ENCODE results near the gene KCTD17. TPM values are rescaled to one million over a fixed set of nuclear protein-coding genes. Genes with fewer than 3 reads are reported as not detected.

Gene KCTD17
- total RNA-seq, 1 donor from 2014 or later = 31.5 TPM

GRCh38 chr22:37079158-37079557, 27.6 kb downstream of the KCTD17 start:
- no peak for DNase-seq (ENCODE audit: low read depth)

DNA sequence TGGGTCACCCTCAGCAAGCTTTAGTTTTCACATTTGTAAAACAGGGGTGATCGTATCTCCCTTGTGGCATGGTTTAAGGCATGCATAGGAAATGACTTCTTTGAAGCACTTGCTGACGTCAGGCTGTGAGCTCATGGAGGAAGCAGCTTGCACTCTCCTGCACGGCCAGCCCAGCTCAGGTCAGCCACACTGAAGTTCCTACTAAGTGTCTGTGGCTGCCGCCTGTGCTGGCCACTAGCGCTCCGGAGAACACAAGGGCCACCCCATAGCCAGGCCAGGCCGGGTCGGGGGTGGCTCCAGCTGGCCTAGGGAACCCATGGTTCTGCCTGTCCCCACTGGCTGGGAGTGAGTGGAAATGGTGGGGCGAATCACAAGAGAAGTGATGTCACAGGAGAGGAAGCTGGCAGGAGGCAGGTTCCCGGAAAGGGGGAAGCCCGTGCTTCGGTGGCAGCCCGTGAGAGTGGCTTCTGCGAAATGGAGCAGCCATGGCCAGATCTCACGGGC, 28.2 kb downstream of the KCTD17 start:
- DNase-seq (ENCODE audit: low read depth) = no peak

DNA sequence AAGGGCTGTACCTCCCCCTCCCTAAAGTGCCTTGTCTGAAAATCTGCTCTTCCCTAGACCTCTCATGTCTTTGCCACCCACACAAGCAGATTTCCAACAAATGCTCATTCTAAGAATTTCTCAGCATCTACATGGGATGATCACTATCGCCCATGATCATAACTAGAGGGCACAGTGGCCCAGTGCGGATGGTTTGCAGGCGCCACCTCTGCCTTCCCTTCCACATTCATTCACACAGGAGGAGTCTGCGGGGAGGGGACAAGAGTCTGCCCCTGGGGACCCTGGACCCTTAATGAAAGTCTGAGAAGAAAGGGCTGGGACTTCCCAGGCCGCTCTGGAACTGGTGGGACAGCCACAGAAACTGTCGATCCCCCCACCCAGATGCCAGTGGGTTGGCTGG, 28.9 kb downstream of the KCTD17 start:
- no peak for DNase-seq (ENCODE audit: low read depth)

DNA sequence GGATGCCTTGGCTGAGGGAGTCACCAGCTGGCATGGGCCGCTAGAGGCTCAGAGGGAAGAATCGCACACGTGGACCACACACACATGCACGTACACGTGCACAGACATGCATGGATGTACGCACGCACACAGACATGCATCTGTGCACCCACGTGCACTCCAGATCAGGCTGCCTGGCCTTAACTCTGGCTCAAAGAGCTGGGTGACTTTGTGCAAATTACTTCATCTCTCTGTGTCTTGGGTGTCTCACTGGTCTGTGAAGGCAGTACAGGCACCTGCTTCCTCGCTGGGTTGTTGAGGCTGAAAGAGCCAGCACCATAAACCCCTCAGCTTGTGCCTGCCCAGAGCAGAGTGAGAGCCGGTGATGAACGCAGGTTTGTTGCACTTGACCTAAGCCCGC, 29.3 kb downstream of the KCTD17 start:
- no peak for DNase-seq (ENCODE audit: low read depth)

DNA sequence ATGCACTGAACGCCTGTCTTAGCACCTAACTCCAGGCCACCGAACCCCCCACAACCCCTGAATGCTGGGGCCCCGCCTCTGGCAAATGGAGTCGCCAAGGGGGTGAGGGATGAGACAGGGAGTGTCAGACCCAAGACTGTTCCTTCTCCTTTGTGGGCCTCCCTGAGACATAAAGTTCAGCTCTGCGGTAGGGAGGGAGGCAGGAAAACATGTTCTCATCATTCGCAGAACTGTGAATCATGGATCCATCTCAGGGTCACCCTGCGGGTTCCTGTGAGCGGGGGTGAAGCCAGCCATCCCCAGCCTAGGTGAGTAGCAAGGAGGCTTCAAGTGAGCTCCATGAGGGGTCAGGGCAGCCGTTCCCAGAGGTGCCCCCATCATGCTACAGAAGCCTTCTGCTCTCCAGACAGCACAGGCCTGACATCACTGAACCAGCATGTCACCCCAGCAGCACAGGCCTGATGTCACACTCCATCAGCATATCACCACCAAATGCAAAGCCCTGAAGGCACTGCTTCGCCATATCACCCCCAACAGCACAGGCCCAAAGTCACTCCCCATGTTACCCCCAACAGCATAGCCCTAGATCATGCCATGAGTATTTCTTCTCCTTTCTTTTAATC, 30.8 kb downstream of the KCTD17 start:
- no peak for DNase-seq (ENCODE audit: low read depth)

DNA sequence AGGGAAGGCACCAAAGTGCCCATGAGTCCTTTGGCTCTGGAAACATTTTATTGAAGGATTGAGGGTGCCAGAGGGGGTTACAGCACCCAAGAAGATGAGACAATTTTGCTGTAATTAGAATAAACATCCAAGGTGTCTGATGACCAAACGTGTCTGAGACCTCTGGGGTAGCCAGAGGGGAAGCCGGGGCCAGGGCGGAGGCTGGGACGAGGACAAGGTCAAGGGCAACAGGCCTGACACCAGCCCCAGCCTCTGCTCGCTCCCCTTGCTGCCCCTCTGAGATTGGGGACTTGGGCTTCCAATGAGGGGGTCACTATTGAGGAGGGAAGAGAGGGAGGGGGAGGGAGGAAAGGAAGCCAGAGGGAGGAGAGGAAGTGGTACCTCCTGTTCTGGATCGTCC, 32.4 kb downstream of the KCTD17 start:
- no peak for DNase-seq (ENCODE audit: low read depth)

DNA sequence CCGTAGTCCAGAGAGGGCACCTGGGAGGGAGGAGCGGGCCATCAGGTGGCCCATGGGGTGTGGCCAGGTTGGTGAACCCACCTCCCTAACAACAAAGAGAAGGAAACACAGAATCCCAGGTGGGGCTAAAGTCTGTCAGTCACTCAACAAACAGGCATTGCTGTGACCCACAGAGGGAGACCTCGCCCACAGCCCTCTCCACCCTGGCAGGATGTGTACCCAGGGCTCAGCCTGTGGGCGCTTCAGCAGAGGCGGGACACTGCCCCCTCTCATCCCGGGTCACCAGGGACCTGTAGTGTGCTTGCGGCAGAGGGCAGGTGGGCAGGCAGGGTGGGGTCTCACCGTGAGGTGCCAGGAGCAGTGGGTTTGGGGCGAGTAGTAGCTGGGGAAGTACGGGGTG, 32.8 kb downstream of the KCTD17 start:
- DNase-seq (ENCODE audit: low read depth) = no peak

DNA sequence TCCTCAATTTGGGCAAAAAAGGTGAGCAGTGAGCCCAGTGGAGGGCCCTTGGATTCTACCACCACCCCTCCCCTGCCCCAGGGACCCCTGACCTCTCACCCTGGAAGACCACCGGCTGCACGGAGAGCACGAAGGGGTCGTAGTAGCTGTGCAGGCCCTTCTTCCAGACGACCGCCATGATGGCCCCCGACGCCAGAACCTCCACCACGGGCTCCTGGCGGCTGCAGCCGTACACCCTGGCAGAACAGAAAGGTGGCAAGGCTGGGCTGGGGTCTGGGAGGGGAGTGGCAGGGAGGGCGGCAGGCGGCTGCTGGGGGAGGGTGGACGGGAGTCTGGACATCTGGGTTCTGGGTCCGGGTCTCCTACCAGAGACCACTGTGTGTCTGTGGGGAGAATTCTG, 34.6 kb downstream of the KCTD17 start:
- DNase-seq (ENCODE audit: low read depth) = no peak

DNA sequence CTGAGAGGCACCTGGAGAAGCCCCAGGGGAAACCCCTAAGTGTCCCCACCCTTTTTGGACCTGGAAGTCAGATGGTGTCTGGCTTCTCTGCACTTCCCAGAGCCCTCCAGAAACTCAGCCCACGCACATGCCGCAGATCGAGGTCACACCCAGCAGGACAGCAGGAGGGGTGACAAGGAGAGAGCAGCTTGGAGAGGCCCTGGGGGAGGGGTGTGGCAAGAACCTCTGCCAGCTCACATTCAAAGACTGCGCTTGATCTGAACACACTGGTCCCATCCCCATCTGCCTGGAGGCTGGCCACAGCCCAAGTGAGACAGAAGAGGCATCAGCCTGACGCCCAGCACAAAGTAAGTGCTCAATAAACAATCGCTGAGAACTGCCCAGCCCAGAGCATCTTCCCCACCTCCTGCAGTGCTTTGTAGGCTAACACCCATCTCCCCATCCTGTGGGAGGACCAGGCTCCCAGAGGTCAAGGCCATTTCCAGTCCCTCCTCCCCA, 36.6 kb downstream of the KCTD17 start:
- DNase-seq (ENCODE audit: low read depth) = no peak

- no peak for DNase-seq (ENCODE audit: low read depth)
Measured at GRCh38 chr22:37088750-37089408, 37.3 kb downstream of the KCTD17 start.

DNA sequence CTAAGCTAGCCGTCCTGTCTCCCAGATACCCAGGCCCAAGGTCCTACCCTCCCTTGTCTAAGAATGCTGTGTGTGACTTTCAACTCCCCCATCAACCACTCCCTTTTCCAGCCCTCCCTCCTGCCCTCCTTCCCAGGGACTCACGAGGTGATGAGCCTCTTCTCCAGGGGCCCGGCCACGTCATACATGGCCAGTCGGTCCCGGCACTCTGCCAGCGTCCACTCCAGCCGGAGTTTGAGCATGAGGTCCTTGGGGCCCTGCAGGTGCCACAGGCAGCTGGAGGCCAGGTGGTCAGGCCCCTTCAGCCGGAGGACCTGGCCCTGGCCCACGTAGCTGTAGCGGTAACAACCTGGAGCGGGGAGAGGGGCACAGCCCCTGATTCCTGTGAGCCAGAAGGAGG, 37.9 kb downstream of the KCTD17 start:
- peak; percentile 19 for DNase-seq (ENCODE audit: low read depth)

- no peak for DNase-seq (ENCODE audit: low read depth)
Measured at GRCh38 chr22:37090920-37091695, 39.6 kb downstream of the KCTD17 start.

GRCh38 chr22:37091994-37092393, 40.5 kb downstream of the KCTD17 start:
- DNase-seq (ENCODE audit: low read depth) = peak; percentile 34

DNA sequence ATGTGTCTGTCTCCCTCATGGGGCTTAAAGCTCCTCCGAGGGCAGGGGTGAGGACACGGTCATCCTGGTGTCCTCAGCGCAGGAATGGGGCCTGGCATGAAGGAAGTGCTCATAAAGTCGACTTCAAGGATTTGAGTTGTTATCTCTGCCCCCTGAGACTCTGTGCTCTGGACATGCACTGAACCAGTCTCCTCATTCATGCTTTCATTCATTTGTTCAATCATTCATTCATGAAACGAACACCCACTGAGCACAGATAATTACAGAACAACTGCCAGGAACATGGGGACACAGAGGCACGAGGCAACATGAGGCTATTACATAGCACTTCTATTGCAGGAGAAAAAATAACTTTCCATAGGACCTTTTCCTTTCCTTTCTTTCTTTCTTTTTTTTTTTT, 41.5 kb downstream of the KCTD17 start:
- DNase-seq (ENCODE audit: low read depth) = no peak

GRCh38 chr22:37094239-37094638, 42.7 kb downstream of the KCTD17 start:
- DNase-seq (ENCODE audit: low read depth) = no peak

- no peak for DNase-seq (ENCODE audit: low read depth)
Measured at GRCh38 chr22:37095113-37095512, 43.6 kb downstream of the KCTD17 start.

DNA sequence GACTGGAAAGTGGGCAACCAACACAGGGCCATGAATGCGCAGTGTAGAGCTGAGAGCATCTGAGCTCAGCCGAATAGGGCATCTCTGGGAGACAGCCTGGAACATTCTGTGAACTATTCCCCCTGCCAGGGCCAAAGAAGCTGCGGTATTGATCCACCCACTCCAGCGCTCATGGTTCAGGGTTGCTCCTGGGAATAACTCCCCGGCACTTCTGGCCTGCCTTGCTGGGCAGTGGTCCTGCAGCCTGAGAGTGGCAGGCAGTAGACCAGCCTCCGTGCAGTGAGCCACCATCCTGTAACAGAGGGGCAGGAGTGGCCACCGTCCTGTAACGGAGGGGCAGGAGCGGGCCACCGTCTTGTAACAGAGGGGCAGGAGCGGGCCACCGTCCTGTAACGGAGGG, 45.8 kb downstream of the KCTD17 start:
- DNase-seq (ENCODE audit: low read depth) = no peak

DNA sequence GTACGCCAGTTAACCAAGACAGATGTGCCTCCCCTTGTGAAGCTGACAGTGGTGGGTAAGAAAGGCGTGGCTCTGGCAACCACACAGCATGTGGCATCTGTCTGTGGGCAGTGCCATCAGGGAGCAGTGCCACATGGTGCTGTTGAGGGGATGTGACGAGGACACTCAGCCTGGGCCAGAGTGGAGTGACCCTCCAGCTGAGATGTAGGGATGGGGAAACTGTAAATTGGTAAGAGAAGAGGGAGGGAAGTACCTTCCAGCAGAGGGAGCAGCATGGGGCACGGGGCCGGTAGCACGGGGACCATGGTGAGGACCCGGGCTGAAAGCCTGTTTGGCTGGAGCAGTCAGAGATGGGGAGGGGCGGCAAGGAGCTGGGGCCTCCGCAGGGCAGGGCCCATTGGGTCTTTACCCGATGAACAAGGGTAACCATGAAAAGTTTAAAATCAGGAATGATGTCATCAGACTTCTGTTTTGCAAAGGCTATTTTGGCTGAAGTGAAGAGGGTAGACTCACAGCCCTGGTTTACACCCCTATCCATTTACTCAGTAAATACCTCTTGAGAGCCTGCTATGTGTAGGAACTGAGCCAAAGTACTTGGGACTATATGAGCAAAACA, 47.5 kb downstream of the KCTD17 start:
- DNase-seq (ENCODE audit: low read depth) = no peak

GRCh38 chr22:37100589-37101127, 49.1 kb downstream of the KCTD17 start:
- DNase-seq (ENCODE audit: low read depth) = no peak

DNA sequence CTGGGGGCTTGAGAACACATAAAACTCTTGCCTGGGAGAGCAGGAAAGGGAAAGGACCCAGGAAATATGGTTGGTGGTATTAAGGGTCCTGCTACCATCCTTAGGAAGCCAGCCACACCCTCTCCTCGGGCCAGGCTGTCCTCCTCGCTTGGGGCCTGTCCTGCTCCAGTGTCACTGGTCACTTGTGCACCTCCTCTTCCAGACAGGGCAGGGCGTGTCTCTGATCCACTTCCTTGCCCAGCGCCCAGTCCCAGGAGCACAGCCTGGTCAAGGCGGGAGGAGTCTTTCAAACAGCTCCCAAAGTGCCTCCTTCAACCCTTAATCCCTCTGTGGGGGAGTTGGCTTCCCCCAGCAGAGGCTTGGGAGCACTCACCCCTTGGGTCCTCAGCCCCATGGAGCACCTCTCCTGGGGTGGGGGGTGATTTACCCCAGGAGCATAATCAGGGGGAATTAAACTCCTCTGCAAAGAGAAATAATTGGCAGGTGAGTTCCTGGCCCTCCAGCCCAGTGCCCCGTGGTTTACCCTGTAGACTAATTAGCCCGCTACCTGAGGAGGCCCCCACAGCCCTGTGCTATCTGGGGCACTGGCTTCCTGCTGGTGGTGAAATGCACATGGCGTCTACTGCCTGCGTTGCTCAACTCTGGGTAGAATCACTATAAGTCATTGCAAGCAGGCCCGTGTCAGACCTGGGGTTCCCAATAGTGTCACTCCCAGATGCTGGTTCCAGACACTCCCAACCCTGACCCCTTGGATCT, 49.9 kb downstream of the KCTD17 start:
- DNase-seq (ENCODE audit: low read depth) = no peak

DNA sequence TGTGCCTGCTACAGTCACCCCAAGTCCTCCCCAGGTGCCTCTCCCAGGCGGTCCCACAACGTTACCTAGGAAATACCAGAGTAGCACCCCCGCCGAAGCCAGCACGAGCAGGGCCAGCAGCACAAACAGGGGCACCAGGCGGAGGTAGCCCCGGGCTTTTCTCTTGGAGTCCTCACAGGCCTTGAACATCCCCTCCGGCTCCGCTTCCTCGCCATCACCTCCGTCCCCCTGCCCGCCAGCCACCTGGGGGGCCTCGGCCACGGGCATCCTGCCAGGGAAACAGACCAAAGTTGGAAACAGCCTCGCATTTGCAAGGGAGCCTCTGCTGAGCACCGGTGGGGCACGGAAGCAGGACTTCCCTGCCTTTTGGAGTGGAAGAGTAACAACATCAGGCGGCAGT, 51.6 kb downstream of the KCTD17 start:
- no peak for DNase-seq (ENCODE audit: low read depth)

All from renal cortical epithelial cell (primary cell).